ENCODE results near the gene C3orf52.
"Not testable (repeated sequence)": the region's sequence is repeated elsewhere in the genome, so short reads cannot be mapped to it uniquely, and the experiment has no call there.

- TF ChIP-seq CTCF (conservative IDR thresholded peaks at IDR 0.05 in 1 of 2, IDR thresholded peaks at IDR 0.05 in 1 of 2; ENCODE audit: low read depth in 1 of 2, low read length in 2 of 2); EZH2 (IDR thresholded peaks at IDR 0.05; ENCODE audit: low read length, missing control alignments): not testable (repeated sequence)
Measured at GRCh38 chr3:112037194-112037593, 49.0 kb upstream of the C3orf52 start.

All from fibroblast of lung (primary cell).